Vagina (tissue), 2 donors: ENCODE measurements around the gene PRKAR2B.

Source experiments
- CTCF ChIP-seq, 3 experiments: fragments of 450-650 bp in 2 of 3; fragments of 200-600 bp in 1 of 3; sonication (generic) in 1 of 3; IDR thresholded peaks; one replicate each; pipeline ENCODE4 v1.5.1; 2017 to 2019; ENCODE audit warnings: antibody characterized with exemption in 3 of 3, mild to moderate bottlenecking in 2 of 3, moderate library complexity in 2 of 3
- POLR2A ChIP-seq, 2 donors: fragments of 450-650 bp; IDR thresholded peaks; one replicate each; pipeline ENCODE4 v1.6.1; 2017; ENCODE audit warnings: antibody characterized with exemption in 2 of 2, mild to moderate bottlenecking in 2 of 2, moderate library complexity in 2 of 2
- POLR2AphosphoS5 ChIP-seq, 2 donors: sonication (generic); formaldehyde crosslinking; IDR thresholded peaks; one replicate each; pipeline ENCODE4 v1.9.0; 2017; ENCODE audit warnings: antibody characterized with exemption in 2 of 2, mild to moderate bottlenecking in 2 of 2, low read depth in 1 of 2; ENCODE audit not compliant: insufficient read depth in 1 of 2

- TF ChIP-seq CTCF (IDR thresholded peaks at IDR 0.05) (no peak), POLR2AphosphoS5 (IDR thresholded peaks at IDR 0.05; ENCODE audit: insufficient read depth in 1 of 2, low read depth in 1 of 2) (no peak), POLR2A (IDR thresholded peaks at IDR 0.05) (no peak)
These were observed 18.3 kb upstream of the PRKAR2B start for GRCh38 chr7:107026166-107026565.
